GM21381 (cell line): ENCODE data around the gene NTRK3.
"Not testable (repeated sequence)": the region's sequence is repeated elsewhere in the genome, so short reads cannot be mapped to it uniquely, and the experiment has no call there.

ENCODE experiments used
- ATAC-seq: cut with Tn5 transposase; IDR thresholded peaks from one replicate; pipeline ENCODE4 v1.9.1; 2021; ENCODE audit warnings: mild to moderate bottlenecking, moderate library complexity; ENCODE audit not compliant: unreplicated experiment

NTRK3 gene

DNA sequence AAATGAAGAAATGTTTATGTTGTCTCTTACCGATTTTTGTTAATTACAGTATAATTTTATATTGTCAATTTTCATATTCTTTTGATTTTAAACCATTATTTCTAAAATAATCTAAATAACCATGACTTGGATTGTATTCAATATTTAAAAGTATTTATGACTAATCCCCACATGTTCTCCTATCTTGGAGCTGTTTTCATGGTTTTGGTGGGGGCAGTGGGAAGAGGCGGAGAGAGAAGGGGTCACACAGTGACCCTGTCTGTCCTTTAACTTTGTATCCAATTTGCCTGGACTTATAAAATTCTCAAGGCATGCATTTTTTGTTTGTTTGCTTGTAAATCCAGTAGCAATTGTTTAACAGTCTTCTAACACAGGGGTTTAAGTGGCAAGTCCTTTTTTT lies 407.4 kb downstream of the NTRK3 start:
- ATAC-seq: no peak

DNA sequence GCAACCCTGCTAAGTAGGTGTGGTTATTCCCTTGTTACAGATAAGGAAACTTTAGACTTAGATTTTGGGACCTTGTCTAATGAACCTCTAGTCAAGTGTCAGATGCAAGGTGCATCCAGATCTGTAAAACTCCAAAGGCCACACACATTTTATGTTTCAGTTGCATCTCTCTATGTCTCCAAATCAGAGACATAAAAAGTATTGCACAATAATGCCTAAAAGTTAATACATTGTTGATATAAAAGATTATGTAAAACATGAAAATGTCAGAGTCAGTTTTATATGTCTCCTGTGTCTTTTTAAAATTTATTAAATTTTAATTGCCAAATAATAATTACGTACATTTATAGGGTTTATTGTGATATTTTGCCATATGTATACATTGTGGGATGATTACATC lies 408.5 kb downstream of the NTRK3 start:
- ATAC-seq: no peak

DNA sequence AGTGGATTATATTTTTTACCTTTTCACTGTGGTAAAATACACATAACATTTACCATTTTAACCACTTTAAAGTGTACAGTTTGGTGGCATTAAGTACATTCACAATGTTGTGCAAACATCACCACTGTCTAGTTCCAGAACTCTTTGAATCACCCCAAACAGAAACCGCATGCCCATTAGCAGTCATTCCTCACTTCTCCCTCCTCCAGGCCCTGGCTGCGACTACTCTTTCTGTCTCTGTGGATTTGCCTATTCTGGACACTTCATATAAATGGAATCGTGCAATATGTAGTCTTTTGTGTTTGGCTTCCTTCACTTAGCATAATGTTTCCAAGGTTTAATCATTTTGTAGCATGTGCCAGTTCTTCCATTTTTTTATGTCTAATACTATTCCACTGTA lies 409.8 kb downstream of the NTRK3 start:
- ATAC-seq: no peak

DNA sequence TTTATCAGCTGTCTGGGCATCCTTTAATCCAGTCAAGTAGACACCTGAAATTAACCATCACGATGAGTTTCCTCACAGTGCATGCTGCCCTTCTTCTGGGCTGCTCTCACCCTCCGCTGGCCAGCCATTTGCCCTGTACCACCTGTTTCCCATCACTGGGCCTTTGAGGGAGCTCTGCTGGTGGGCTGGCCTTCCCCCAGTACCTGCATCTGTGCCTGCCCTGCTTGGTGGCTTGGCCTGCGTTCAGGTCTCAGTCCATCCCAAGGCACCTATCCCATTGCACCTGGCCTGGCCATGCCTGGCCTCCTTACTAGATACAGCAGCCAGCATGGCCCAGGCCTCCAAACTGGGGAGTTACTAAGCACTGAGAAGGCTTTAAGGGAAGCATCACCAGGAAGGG lies 413.2 kb downstream of the NTRK3 start:
- no peak for ATAC-seq

DNA sequence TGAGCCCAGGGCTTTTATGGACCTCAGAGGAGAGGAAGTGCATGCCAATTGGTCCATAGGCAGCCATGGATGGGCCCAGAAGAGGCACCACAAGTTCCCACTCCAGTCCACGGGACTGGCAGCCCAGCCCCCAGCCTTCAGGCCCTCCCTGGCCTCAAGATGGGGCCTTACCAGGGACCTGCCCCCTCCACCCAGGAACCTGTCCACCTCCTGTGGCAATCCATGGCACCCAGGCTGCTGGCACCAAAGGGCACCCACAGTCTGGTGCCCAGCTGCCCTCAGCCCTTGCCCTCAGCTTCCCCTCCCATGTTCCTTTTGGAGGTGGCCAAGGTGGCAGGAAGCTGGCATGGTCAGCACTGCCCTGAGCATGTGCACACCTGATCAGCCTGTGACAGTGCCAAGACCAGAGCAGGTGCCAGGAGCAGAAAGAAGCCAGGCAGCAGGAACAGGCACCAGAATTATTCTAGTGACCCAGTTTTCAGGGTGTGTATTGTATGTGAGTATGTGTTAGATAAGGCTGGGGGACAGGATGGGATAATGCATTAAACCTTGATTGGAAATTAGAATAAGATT lies 415.0 kb downstream of the NTRK3 start:
- no peak for ATAC-seq

DNA sequence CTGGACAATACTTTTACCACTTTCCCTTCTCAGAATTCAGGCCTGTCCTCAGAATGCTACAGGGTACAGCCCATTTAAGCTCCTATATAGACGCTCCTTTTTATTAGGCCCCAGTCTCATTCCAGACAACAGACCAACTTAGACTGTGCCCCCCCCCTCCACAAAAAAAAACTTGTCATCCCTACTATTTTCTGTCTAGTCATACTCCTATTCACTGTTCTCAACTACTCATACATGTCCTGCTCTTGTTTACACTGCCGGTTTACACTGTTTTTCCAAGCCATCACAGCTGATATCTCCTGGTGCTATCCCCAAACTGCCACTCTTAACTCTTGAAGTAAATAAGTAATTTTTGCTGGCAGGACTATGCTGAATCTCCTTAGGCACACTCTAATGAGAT lies 420.7 kb downstream of the NTRK3 start:
- not testable (repeated sequence) for ATAC-seq

DNA sequence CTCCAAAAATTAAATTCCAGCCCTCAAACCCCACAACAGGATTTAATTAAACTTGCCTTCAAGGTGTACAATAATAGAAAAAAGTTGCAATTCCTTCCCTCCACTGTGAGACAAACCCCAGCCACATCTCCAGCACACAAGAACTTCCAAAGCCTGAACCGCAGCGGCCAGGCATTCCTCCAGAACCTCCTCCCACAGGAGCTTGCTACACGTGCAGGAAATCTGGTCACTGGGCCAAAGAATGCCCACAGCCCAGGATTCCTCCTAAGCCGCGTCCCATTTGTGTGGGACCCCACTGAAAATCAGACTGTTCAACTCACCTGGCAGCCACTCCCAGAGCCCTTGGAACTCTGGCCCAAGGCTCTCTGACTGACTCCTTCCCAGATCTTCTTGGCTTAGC lies 423.2 kb downstream of the NTRK3 start:
- ATAC-seq: not testable (repeated sequence)

DNA sequence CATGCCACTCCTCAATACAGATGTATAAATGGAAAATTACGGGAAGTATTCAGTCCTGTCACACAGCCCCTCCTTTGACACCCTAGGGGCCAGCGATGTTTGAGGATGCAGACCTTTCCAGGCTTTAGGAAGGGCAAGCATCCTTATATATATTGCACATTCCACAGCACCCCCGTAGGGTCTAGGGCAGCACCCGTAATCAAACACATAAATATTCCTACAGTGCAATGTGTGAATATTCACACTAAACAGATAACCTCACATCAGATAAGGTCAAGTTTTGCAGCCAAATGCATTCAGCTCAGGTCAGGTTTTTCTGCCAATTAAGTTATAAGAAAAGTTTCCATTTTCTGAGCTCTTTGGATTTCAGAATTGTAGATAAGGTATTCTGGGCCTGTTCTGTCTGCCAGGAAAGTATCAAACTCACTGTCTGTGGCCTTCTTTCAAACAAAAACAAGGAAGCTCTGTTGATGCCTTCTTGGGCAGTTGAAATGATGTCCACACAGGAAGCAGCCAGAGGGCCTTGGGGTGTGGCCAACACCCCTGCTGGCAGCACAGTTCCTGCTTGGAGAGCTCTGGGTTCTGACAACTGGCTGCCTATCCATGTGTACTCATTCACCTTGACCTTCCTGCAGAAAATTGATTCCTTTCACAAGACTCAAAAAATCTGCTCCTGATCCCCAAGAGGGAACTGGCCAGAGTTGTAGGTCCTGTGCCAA lies 427.0 kb downstream of the NTRK3 start:
- ATAC-seq: no peak

GRCh38 chr15:87828608-87829007 lies 427.9 kb downstream of the NTRK3 start:
- no peak for ATAC-seq

DNA sequence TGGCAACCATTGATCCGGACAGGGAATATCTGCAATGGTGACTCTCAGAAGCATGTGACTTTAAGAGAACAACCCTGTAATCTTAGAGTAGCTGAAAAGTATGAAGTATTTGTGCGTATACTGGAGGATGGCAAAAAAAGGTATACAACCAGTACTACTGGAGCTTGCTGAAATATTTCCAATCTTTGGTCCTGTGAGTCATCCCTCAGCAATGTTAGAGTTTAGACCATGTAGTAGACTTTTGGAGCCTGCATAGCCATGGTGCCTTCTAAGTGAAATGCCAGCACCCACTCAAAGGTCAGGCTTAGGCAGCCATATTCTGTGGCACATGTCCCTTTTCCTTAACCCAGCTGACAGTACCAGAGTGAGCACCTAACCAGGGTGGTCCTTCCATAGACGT lies 429.4 kb downstream of the NTRK3 start:
- no peak for ATAC-seq

GRCh38 chr15:87826119-87826747 lies 430.3 kb downstream of the NTRK3 start:
- ATAC-seq: no peak

DNA sequence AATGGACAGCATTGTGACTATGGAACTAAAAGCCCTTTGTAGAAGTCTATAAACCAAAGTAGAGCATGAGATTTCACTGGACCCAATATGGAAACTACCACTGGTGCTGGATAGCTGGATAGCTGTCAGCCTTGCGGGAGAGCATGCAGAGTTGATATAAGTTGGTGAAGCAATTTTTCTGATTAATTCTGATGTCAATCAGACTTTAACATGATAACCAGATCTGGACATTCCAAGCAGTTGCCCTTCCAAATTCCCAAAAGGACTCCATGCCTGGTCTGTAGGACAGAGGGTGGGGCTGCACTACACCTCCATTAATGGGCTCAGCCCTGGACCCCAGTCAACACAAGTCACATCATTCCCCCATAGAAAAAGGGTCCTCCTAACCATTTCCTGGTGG lies 437.8 kb downstream of the NTRK3 start:
- no peak for ATAC-seq

- ATAC-seq: no peak
Observed at GRCh38 chr15:87817553-87817952, 439.0 kb downstream of the NTRK3 start.

DNA sequence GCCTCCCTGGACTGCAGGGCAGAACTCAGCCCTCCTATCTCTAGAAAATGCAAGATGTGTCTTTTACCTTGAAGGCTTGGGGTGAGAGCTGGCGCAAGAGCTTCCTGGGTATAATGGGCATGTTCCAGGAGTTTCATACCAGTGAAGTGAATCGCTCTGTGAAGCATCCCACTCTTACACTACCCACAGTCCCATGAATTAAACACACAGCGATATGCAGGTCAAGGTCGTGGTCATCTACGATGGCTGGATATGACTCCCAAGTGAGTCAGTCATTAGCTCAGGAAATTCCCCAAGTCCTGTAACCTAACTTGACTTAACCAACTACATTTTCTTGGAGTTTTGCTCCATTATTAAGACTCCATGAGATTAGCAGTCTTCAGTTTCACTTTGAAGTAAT lies 439.7 kb downstream of the NTRK3 start:
- ATAC-seq: no peak

- no peak for ATAC-seq
Observed at GRCh38 chr15:87816016-87816415, 440.5 kb downstream of the NTRK3 start.
